ENCODE data around the gene MAS1L.

MAS1L gene

DNA sequence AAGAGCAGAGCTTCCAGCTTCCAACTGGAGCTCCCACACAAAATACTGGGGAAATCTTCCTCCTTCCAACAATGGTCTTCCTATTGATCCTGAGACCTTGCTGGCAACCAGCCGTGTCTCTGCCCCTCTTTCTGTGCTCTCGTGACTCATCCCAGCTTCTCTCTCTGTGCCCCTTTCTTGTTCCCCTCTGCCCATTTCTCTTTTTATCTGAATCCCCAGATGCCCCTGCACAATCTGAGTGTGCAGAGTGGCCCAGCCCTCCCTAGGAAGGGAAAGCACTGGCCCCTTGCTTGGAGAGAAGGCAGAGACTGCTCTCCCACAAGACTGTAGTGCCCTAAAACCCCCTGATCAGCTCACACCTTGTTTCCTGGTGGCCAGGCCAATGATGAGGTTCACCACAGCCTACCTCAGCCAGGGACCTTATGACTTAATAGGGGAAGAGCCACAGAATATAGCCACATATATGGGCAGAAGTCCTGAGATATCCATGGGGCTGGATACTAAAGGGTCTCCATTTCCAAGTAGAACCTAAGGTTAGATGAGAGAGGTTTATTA lies 23.1 kb upstream of the MAS1L start:
- no peak for DNase-seq (ENCODE audit: low read depth in 4 of 4, low spot score in 1 of 4)

DNA sequence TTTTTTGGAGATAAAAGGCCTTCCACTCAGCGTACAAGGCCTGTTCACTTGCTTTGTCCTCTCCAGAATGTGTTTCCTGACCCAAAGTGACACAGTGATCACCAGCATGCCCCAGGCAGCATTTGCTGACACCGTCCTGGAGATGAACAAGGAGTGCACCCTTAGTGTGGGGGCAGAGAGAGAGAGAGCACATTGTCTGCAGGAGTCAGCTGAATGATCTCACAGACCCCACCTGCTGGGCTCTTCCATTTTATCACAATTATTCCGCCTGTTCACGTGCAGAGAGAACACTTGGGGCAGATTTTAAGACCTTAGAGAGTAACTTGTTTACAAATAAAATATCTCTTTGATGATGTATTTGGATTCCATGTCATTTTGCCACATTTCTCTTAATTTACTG lies 22.4 kb upstream of the MAS1L start:
- DNase-seq (ENCODE audit: low read depth in 4 of 4, low spot score in 1 of 4) = no peak

DNA sequence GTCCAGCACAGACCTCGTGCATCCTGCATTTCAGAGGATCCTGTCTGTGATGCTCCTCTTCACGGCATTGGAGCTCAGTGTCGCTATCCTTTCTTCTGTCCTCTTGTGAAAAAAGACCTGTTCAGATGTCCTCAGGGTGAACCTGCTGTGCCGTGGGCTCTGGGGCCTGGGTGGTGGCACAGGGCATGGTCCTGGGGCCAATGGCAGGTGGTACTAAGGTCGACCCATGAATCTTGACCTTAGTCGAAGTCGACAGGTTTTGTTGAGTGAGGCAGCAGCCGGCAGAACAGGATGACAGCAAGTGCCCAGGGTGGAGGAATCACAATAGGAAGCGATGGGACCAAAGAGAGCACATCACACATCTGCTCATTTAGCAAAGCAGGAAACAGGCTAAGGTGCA lies 22.0 kb upstream of the MAS1L start:
- no peak for DNase-seq (ENCODE audit: low read depth in 4 of 4, low spot score in 1 of 4)

DNA sequence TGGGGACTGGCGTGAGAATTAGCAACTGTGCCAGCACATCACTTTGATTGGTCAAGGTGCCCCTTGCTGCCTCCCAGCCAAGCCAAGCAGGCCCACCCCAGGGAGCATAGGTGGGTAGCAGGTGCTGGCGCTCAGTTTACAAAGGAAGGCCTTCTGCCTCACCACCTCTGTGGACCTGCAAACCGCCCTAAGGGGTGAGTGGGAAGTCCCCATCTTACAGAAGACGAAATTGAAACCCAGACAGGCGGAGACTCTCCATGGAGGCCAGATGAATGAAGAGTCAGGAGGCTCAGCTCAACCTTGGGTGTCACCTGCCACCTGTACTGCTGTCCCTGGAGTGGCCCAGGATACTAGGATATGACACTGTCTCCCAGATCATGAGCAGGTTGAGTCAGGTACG lies 21.5 kb upstream of the MAS1L start:
- DNase-seq (ENCODE audit: low read depth in 4 of 4, low spot score in 1 of 4) = no peak

DNA sequence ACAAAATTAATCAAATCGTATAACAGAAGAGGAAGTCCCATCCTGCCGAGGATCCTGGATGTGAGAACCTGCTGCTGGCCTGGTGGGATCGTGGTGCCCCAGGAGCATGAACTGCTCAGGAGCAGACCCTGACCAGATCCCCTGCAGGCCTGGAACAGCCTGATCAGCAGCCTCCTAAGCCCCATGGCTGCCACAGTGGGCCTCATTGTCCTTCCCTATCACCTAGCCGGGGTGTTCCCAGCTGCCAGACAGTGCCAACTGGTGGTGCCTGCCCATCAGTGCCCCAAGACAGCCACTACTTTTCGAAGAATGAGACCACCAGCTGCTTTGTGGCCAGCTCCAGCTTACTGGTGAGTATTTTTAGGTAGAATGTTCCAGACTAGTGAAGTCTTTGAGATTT lies 19.6 kb upstream of the MAS1L start:
- no peak for DNase-seq (ENCODE audit: low read depth in 4 of 4, low spot score in 1 of 4)

DNA sequence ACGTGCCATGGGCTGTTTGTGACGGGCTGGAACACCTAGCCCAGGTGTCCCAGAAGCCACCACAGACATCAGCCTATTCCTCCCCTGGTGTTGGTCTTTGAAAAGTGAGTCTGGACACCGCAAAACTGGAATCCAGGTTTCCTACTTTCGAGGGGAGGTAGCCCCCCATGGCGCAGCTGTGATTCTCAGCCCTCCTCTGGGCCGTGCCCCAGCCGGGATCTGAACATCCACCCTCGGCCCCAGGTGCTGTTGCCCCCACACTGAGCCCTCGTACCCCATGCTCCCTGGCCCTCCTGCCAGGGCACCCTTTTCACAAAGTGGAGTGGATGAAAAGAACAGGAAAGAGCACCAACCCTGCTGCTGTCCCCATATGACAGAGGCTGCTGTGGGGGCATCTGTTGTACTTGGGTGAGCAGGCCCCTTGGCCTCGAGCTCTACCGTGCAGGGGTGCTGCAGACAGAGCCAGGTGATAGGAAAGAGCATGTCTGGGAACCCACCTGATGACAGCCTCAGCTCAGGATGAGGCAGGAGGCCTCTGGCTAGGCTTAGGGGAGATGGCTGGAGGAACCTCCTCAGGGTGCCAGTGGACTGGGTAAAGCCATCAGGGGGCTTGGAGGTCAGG lies 18.8 kb upstream of the MAS1L start:
- DNase-seq (ENCODE audit: low read depth in 4 of 4, low spot score in 1 of 4) = no peak

DNA sequence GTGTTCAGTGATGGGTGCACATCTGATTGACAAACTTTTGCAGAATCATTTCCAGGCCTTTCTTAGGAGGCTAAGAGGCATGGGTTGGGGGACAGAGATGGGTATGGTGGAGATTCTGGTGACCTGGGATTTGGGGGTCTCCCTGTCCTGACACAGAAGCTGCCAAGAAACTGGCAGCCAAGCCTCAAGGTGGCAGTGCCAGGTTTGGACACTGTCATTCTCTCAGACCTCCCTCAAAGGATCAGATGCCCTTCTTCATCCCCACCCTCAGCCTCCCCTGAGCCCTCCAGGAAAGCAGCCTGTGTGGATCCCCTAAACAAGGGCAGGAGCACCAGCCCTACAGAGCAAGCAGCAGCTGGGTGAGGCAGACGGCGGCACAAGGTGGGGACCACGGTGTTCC lies 18.1 kb upstream of the MAS1L start:
- DNase-seq (ENCODE audit: low read depth in 4 of 4, low spot score in 1 of 4) = no peak

DNA sequence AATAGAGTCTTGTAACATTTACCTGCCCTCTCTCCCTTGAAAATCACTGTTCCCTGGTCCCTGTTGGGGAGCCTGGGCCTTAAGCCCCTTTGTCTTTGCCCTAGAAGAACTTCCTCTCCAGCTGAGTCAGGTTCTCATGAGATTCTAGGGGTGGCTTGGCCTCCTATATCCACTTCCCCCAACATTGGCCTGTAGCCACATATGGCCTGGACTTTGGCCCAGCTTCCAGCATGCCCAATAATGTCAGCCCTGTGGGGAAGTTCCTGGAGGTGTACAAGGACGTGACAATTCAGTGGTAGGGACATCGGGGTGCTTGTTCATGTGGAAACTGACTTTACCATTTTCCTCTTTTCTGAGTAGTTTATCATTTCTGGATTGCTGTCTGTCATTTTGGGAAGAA lies 17.2 kb upstream of the MAS1L start:
- no peak for DNase-seq (ENCODE audit: low read depth in 4 of 4, low spot score in 1 of 4)

DNA sequence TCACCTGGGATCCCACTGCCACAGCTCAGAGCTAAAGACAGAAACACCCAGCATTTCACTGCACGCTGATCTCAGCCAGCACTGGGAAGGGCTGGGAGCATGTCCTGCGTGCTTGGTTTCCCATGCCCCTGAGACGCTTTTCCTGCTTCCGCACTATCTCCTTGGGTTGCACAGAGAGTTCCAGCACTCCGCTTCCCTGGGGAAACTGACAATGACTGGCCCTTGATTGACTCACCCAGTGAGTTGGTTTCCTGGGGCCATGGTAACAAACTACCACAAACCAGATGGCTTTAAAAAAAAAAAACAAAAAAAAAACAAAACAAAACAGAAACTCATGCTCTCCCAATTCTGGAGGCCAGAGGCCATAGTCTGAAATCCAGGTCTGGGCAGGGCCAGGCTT lies 14.8 kb upstream of the MAS1L start:
- DNase-seq (ENCODE audit: low read depth in 4 of 4, low spot score in 1 of 4) = no peak

DNA sequence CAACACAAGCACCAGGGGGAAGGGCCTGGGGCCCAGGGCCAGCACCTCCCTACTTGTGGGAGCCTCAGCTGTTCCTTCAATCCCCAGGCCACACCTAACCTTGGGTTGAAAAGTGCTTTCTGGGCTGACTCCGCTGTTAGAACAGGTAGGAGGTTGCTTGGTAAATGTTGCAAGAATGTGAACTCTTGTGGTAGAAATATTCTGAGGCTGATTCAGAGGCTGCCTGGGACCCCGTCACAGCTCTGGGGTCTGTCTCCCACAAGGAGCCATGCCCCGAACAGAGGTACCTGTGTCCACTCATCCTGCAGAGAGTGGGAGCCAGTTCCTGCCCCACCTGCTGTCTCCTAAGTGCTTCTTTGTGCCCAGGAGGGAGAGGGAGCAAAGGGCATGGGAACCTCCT lies 14.4 kb upstream of the MAS1L start:
- no peak for DNase-seq (ENCODE audit: low read depth in 4 of 4, low spot score in 1 of 4)

DNA sequence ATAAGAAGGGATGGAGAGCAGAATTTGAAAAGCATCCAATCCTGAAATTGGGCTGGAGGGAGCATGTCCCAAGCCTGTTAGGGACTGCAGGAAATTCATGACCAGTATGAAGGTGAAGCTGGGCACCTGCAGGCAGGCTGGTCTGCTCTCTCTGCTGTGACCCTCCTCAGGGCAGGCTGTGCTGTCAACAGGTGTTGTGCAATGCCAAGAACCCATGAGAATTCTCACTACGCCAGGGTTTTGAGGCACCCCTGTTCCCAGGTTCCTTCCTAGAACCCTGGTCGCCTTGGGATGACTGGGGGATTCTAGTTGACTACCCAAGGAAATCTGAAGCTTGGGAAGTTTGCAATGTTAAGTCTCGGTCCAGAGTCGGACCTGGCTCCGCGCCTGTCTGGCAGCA lies 13.3 kb upstream of the MAS1L start:
- DNase-seq (ENCODE audit: low read depth in 4 of 4, low spot score in 1 of 4) = no peak

DNA sequence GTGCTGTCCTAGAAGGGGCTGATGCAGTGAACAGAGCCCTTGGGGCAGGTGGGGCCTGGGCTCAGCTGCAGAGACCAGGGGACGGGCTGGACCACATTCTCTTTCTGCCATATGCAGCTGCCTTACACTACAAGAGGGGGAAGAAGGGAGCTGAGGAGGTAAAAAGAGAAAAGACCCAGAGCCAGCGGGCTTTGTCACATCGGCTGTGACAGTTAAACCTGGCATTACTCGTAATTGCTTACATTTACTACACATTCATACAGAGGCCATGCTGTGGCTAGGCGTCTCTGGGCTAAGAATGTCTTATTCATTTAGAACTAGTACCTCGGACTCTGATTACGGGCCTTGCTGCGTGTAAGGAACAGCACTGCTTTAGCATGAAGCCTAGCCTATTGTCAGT lies 12.8 kb upstream of the MAS1L start:
- no peak for DNase-seq (ENCODE audit: low read depth in 4 of 4, low spot score in 1 of 4)

DNA sequence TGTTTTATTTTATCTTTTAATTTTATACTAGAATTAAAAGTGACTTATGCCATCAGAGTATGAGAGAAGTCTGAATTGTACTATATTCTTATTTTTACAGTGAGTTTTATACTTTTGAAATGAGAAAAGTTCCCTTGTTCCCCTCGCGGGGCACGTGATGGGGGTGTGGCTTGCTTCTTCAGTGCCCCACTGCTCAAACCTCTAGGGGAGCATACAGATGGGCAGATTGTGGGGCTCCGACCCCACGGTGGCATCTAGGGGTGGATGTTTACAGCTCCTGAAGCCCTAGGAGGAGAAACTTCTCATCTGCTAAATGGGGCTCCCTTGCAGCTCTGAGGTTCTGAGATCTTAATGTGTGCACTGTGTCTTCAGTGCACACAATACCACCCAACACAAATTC lies 11.9 kb upstream of the MAS1L start:
- no peak for DNase-seq (ENCODE audit: low read depth in 4 of 4, low spot score in 1 of 4)

DNA sequence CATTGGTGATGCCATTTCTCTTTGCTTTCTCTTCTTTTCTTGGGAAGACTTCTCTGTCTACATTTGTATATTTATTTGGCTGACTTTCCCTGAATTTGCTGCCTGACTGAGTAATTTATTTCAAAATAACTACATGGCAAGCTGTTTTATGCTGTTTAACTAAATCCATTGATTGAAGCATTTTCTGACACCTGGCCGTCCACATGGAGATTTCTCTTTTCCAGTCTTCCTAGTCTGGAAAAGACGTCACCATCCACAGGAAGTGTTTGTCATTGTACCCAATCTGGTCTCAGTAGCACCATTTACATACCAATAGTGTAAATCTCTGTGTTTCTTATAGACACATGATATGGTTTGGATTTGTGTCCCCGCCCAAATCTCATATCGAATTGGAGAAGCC lies 9.2 kb upstream of the MAS1L start:
- DNase-seq (ENCODE audit: low read depth in 4 of 4, low spot score in 1 of 4) = no peak

DNA sequence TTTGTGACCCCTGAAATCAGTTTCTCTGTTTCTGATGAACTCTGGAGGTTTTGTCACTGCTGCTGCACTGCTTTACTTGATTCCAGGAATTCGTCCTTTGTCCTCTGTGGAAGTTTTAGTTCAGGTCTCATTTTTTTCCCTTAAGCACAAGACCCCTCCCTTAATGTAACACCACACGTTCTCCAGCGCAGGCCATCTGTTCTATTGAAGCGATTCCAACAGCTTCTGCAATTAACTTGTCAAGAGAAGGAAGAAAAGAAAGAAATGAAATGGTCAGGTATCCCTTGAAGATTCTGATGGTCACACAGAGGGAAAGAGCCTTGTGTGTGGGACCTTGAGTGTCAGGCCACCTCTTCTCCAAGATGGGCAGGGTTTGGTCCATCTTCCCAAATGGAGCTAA lies 7.8 kb upstream of the MAS1L start:
- DNase-seq (ENCODE audit: low read depth in 4 of 4, low spot score in 1 of 4) = no peak

DNA sequence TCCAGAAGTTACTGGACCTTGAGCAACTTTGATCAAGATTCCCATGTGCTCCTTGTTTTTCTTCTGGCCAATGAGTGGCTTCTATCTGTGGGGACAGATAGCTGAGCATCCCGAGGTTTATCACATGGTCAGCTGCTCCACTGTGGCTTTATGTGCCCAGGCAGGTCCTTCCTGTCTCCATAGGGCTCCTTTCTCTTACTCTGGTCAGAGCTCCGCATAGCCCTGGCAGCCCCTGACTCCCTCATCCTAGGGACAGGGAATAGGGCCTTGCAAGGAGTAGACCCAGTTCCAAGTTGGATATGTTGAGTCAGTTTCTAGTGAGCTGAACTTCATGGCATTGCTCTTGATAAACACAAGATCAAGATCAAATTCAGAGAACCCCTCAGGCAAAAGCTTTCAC lies 6.4 kb upstream of the MAS1L start:
- no peak for DNase-seq (ENCODE audit: low read depth in 4 of 4, low spot score in 1 of 4)

DNA sequence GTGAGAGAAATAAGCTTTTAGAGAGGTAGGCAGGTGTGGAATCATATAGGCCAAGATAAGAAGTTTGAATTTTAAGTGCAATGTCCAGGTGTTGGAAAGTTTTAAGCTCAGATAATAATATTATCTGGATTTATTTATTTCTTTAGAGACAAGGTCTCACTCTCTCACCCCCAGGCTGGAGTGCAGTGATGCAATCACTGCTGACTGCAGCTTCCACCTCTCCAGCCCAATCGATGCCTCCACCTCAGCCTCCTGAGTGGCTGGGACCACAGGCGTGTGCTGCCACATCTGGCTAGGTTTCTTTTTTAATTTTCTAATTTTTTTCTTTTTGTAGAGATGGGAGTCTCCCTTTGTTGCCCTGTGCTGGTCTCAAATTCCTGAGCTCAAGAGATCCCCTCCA lies 5.5 kb upstream of the MAS1L start:
- DNase-seq (ENCODE audit: low read depth in 4 of 4, low spot score in 1 of 4) = no peak

DNA sequence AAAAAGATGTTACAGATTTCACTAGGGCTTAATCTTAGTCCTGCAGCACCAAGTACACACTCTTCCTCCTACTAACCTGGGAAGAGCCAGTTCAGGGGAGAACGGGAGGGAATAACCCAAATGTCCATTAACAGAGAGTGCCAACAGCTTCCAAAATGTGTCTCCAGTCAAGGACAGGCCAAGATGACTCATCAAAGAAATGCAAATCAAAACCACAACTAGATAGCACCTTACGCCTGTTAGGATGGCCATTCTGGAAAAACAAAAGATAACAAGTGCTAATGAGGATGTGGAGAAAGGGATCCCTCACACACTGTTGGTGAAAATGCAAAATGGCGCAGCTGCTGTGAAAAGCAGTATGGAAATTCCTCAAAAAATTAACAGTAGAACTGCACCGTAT lies 3.8 kb upstream of the MAS1L start:
- DNase-seq (ENCODE audit: low read depth in 4 of 4, low spot score in 1 of 4) = no peak

DNA sequence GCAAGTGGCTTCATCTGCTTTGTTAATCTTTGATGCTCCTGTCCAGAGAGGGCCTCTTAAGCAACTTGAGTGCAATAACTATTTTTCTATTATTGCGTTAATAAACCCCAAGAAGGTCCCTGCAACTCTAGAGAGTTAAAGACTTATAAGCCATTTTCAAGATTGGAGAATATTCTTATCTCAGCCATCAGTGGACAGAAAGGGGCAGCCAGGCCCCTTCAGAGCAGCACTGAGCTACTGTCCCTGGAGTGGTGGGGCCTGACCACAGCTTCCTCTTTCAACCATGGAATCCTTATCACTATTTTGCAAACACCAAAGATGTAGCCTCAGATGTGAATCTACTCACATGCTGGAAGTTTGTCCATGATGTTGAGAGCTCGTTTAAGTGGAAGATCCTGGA lies 2.8 kb upstream of the MAS1L start:
- DNase-seq (ENCODE audit: low read depth in 4 of 4, low spot score in 1 of 4) = no peak

DNA sequence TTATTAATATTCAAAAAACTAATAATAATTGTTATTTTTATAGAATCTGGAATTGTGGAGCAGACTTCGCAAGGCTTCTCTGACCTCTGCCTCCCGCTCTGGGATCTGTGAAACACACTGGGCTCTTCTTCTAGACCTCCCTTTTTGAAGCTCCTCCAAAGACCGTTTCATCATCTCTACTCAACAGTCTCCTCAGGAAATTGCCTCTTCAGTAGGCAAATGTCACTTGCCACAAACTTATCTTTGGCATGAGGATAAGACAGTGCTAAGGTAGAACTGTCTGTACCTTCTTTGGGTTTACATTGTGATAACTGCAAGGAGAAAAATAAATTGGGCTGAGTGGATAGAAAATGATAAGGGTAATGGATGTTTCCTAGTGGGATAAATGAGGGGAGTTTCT lies 2.3 kb upstream of the MAS1L start:
- no peak for DNase-seq (ENCODE audit: low read depth in 4 of 4, low spot score in 1 of 4)

DNA sequence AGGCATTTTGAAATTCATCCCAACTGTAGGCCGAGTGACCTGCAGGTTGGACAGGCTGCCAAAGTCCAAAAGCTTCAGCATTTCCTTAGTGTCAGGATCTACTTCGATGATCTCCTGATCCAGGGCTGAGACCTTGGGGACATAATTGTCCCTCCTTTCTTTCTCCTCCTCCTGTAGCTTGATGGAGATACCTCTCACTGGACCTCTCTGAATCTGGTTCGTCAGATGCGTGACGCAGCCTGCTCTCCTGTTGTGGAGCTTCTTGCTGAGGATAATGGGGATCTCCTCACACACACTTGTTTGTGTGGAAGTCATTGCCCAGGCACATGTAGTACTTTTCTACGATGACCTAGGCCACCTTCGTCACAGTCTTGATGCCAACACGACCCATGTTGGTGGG lies 1.5 kb upstream of the MAS1L start:
- DNase-seq (ENCODE audit: low read depth in 4 of 4, low spot score in 1 of 4) = no peak

DNA sequence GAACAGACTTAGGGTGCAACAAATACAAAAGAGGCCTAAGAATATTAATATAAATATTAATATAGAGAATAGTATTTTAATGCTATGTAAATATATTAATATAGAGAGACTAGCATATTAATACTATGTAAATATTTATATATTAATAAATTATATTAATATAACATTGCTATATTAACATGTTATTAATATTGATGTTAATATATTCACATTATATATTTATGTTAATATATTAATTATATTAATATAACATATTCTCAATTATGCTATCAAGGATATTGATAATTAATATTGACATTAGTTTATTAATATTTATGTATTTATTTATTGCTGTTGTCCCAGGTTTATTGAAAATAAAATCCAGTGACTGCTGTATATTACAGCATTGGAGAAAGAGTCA lies 1.1 kb upstream of the MAS1L start:
- no peak for DNase-seq (ENCODE audit: low read depth in 4 of 4, low spot score in 1 of 4)

DNA sequence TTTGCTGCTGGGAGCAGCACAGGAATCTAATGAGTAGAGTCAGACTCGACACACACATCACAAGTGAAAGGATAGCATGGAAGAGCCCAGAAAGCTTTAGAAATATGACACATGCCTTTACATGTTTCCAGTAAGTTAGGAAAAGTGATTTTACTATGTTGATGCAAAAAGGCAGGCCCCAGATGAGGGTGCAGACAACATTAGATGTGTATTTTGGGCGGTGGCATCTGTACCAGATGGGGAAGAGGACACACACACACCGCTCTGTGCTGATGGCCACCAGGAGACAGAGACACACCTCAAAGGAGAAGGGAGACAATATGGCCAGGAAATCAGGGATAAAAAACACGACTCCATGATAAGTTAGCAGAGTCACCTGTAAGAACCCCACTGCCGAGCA lies 625 bp downstream of the MAS1L start:
- no peak for DNase-seq (ENCODE audit: low read depth in 4 of 4, low spot score in 1 of 4)

DNA sequence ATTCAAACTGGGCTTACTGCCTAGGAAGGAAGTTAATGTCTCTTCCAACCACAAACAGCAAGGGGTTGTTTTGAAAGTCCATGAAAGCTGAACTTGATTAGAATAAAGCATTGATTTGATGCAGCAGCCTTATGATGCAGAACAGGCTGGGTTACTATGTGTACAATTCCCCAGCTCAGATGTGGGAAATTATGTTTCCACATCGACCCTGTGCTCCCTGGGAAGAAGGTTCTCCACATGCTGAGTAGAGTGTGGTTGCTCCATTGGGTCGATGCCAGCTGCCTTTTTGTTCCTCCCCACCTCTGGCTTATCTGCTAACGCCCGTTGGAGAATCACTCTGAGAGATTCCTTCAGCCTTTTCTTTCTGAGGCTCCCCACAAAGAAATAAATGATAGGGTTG lies 1.2 kb downstream of the MAS1L start:
- no peak for DNase-seq (ENCODE audit: low read depth in 4 of 4, low spot score in 1 of 4)
